DND-41 (cell line): ENCODE measurements around the gene CPNE6.

Experiments used
- ATAC-seq: fragments of 200-7000 bp; cut with Tn5 transposase; 3 replicates; pipeline ENCODE4 v1.9.1; 2021; ENCODE audit warnings: low read depth; ENCODE audit not compliant: insufficient read depth
- DNase-seq: peaks from one replicate; pipeline ENCODE4 v3.0.0-alpha.2; 2020
- H2AFZ ChIP-seq: 2 replicates; pipeline ENCODE4 v1.6.0; 2012; ENCODE audit warnings: low read depth, low read length
- H3K27ac ChIP-seq: 2 replicates; pipeline ENCODE4 v1.5.1; 2012; ENCODE audit warnings: low read length, inconsistent platforms
- H3K27me3 ChIP-seq: fragments of 200-600 bp; sonication (generic); 2 replicates; pipeline ENCODE4 v1.6.0; 2012; ENCODE audit warnings: low read length, mild to moderate bottlenecking, inconsistent platforms; ENCODE audit not compliant: insufficient read depth, poor library complexity
- H3K36me3 ChIP-seq: 2 replicates; pipeline ENCODE4 v1.5.1; 2012; ENCODE audit warnings: low read length, inconsistent platforms; ENCODE audit not compliant: insufficient read depth
- H3K4me1 ChIP-seq: 2 replicates; pipeline ENCODE4 v1.5.1; 2012; ENCODE audit warnings: mild to moderate bottlenecking, low read length; ENCODE audit not compliant: insufficient read depth
- H3K4me2 ChIP-seq: 2 replicates; pipeline ENCODE4 v1.6.0; 2012; ENCODE audit warnings: mild to moderate bottlenecking, moderate library complexity, low read length, inconsistent platforms; ENCODE audit not compliant: insufficient read depth
- H3K4me3 ChIP-seq, 2 experiments: fragments of 200-600 bp in 1 of 2; shearing (Covaris generic) in 1 of 2; 2 replicates each; pipeline ENCODE4 v1.5.1; 2012 to 2016; ENCODE audit warnings: inconsistent platforms in 2 of 2, low read length in 2 of 2, mild to moderate bottlenecking in 2 of 2, low read depth in 1 of 2, moderate library complexity in 1 of 2
- H3K79me2 ChIP-seq: 2 replicates; pipeline ENCODE4 v1.6.0; 2012; ENCODE audit warnings: low read length, inconsistent platforms; ENCODE audit not compliant: insufficient read depth
- H3K9ac ChIP-seq: 2 replicates; pipeline ENCODE4 v1.6.0; 2012; ENCODE audit warnings: low read depth, mild to moderate bottlenecking, inconsistent platforms, low read length, moderate library complexity
- H3K9me3 ChIP-seq: 2 replicates; pipeline ENCODE4 v1.5.1; 2012; ENCODE audit warnings: low read length, moderate library complexity, mild to moderate bottlenecking, inconsistent platforms; ENCODE audit not compliant: insufficient read depth, severe bottlenecking
- H4K20me1 ChIP-seq: 2 replicates; pipeline ENCODE4 v1.6.0; 2012; ENCODE audit warnings: low read length; ENCODE audit not compliant: insufficient read depth
- CTCF ChIP-seq: IDR thresholded peaks from 2 replicates; pipeline ENCODE4 v1.5.1; 2012; ENCODE audit warnings: borderline replicate concordance, low read length, moderate library complexity, mild to moderate bottlenecking; ENCODE audit not compliant: poor library complexity, severe bottlenecking; ENCODE audit errors: extremely low read depth
- EZH2 ChIP-seq: IDR thresholded peaks from 3 replicates; pipeline ENCODE4 v1.6.1; 2012; ENCODE audit warnings: borderline replicate concordance, low read depth, mild to moderate bottlenecking, moderate library complexity, low read length, inconsistent platforms; ENCODE audit not compliant: severe bottlenecking

Gene CPNE6

GRCh38 chr14:24108336-24108874 lies 37.0 kb downstream of the CPNE6 start:
- Histone ChIP-seq H3K9ac (peak overlapping the region; percentile 37; the same call in 1 of the 2 replicates), H3K9me3 (no peaks in the 10 kb centered on the region), H3K27ac (peak overlapping the region; percentile 82), H3K4me1 (peaks cover 15% of the 10 kb centered on the region), H3K4me3 (no peak overlapping the region), H3K36me3 (peaks cover 6% of the 10 kb centered on the region), H3K4me2 (peak overlapping the region; percentile 25; the same call in 1 of the 2 replicates), H3K79me2 (peaks cover 2% of the 10 kb centered on the region), H4K20me1 (no peaks in the 10 kb centered on the region), H3K27me3 (no peaks in the 10 kb centered on the region), H2AFZ (peak overlapping the region; percentile 60)
- no peak for TF ChIP-seq CTCF
- no peak for TF ChIP-seq EZH2
- ATAC-seq (no peak), DNase-seq (no peak)

GRCh38 chr14:24110060-24110459 lies 38.7 kb downstream of the CPNE6 start:
- TF ChIP-seq CTCF = no peak
- no peak for TF ChIP-seq EZH2
- Histone ChIP-seq H3K4me1 (peaks cover 16% of the 10 kb centered on the region), H3K36me3 (no peaks in the 10 kb centered on the region), H3K27ac (no peak overlapping the region), H3K9me3 (no peaks in the 10 kb centered on the region), H3K79me2 (peaks cover 6% of the 10 kb centered on the region), H3K9ac (no peak overlapping the region), H4K20me1 (no peaks in the 10 kb centered on the region), H2AFZ (no peak overlapping the region; the same call in 1 of the 2 replicates), H3K27me3 (no peaks in the 10 kb centered on the region), H3K4me3 (no peak overlapping the region), H3K4me2 (no peak overlapping the region)
- no peak for ATAC-seq
- DNase-seq = no peak

- H4K20me1 ChIP-seq = no peaks in the 10 kb centered on the region
- H3K27me3 ChIP-seq = no peaks in the 10 kb centered on the region
- no peak for TF ChIP-seq EZH2
- H3K27ac ChIP-seq = no peak overlapping the region
- no peaks in the 10 kb centered on the region for H3K36me3 ChIP-seq
- no peak overlapping the region for H3K4me3 ChIP-seq
- no peak overlapping the region for H3K9ac ChIP-seq
- DNase-seq = no peak
- peaks cover 20% of the 10 kb centered on the region for H3K4me1 ChIP-seq
- ATAC-seq = no peak
- H3K4me2 ChIP-seq = no peak overlapping the region
- H3K9me3 ChIP-seq = no peaks in the 10 kb centered on the region
- no peak overlapping the region for H2AFZ ChIP-seq
- peaks cover 10% of the 10 kb centered on the region for H3K79me2 ChIP-seq
Observed at GRCh38 chr14:24110523-24110922, 39.2 kb downstream of the CPNE6 start.

- Histone ChIP-seq H3K79me2 (peaks cover 22% of the 10 kb centered on the region), H3K4me2 (peak overlapping the region; percentile 93), H3K4me3 (peak overlapping the region; percentile 28 to 63), H3K27ac (peak overlapping the region; percentile 100), H4K20me1 (no peaks in the 10 kb centered on the region), H2AFZ (peak overlapping the region; percentile 98), H3K9ac (peak overlapping the region; percentile 76), H3K9me3 (no peaks in the 10 kb centered on the region), H3K36me3 (peaks cover 22% of the 10 kb centered on the region), H3K27me3 (no peaks in the 10 kb centered on the region), H3K4me1 (peaks cover 32% of the 10 kb centered on the region)
- TF ChIP-seq EZH2 = no peak
- no peak for TF ChIP-seq CTCF
- no peak for DNase-seq
- ATAC-seq = no peak
Observed at GRCh38 chr14:24113379-24113800, 42.0 kb downstream of the CPNE6 start.
